ENCODE data around the gene GPR32.

DNA sequence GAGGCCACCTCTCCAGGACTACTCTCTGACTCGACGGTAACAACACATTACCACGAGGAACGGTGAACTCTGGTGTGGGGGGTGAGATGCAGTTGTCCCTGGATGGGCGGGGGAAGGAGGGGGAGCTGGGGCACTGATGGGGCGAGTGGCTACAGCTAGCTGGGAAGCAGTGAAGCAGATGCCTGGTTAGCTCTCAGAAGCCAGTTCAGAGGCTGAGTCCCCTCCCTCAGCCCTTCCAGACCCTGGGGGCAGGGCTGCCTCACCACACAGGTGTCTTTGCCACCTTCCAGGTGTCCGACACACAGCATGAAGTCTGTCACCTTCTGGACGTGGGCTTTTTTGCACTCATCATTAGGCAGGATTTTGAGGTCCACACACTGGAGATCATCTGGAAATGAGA lies 49.4 kb downstream of the GPR32 start:
- TF ChIP-seq ZNF768 (tag by site-specific recombination; IDR thresholded peaks at IDR 0.05): no peak
- TF ChIP-seq TCF7L2 (IDR thresholded peaks at IDR 0.05; ENCODE audit: borderline replicate concordance, low read depth, low read length): no peak
- no peak for TF ChIP-seq CTCF (tag by site-specific recombination; IDR thresholded peaks at IDR 0.05)
- TF ChIP-seq, protein P1, sequence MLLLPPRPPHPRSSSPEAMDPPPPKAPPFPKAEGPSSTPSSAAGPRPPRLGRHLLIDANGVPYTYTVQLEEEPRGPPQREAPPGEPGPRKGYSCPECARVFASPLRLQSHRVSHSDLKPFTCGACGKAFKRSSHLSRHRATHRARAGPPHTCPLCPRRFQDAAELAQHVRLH (tag by site-specific recombination; IDR thresholded peaks at IDR 0.05): no peak
- TF ChIP-seq ZNF792 (tag by site-specific recombination; IDR thresholded peaks at IDR 0.05): no peak
- no peak for TF ChIP-seq ZBTB44 (tag by site-specific recombination; IDR thresholded peaks at IDR 0.05)
- TF ChIP-seq, protein P2, sequence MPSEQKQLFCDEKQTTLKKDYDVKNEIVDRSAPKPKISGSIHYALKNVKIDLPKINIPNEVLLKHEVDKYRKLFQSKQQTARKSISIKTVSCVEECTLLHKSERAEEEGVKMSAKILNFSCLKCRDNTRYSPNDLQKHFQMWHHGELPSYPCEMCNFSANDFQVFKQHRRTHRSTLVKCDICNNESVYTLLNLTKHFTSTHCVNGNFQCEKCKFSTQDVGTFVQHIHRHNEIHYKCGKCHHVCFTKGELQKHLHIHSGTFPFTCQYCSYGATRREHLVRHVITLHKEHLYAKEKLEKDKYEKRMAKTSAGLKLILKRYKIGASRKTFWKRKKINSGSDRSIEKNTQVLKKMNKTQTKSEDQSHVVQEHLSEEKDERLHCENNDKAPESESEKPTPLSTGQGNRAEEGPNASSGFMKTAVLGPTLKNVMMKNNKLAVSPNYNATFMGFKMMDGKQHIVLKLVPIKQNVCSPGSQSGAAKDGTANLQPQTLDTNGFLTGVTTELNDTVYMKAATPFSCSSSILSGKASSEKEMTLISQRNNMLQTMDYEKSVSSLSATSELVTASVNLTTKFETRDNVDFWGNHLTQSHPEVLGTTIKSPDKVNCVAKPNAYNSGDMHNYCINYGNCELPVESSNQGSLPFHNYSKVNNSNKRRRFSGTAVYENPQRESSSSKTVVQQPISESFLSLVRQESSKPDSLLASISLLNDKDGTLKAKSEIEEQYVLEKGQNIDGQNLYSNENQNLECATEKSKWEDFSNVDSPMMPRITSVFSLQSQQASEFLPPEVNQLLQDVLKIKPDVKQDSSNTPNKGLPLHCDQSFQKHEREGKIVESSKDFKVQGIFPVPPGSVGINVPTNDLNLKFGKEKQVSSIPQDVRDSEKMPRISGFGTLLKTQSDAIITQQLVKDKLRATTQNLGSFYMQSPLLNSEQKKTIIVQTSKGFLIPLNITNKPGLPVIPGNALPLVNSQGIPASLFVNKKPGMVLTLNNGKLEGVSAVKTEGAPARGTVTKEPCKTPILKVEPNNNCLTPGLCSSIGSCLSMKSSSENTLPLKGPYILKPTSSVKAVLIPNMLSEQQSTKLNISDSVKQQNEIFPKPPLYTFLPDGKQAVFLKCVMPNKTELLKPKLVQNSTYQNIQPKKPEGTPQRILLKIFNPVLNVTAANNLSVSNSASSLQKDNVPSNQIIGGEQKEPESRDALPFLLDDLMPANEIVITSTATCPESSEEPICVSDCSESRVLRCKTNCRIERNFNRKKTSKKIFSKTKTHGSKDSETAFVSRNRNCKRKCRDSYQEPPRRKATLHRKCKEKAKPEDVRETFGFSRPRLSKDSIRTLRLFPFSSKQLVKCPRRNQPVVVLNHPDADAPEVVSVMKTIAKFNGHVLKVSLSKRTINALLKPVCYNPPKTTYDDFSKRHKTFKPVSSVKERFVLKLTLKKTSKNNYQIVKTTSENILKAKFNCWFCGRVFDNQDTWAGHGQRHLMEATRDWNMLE (tag by site-specific recombination; conservative IDR thresholded peaks at IDR 0.05; ENCODE audit: low read depth): no peak
- no peak for TF ChIP-seq ZNF350 (tag by site-specific recombination; IDR thresholded peaks at IDR 0.05)
- no peak for TF ChIP-seq MEIS1 (CRISPR knock-in tag; IDR thresholded peaks at IDR 0.05; ENCODE audit: borderline replicate concordance)
- no peak for TF ChIP-seq ZNF747 (tag by site-specific recombination; IDR thresholded peaks at IDR 0.05)
- TF ChIP-seq ATF2 (tag by site-specific recombination; IDR thresholded peaks at IDR 0.05; ENCODE audit: low read depth): no peak
- no peak for TF ChIP-seq ZNF175 (tag by site-specific recombination; IDR thresholded peaks at IDR 0.05)
